HEK293T (cell line): ENCODE results near the gene PTDSS2.

Experiments
- CTCF ChIA-PET: fragments of 350-600 bp; formaldehyde crosslinking; extraction: SDS; loops from one replicate; lab custom pipeline; 2021; ENCODE audit warnings: antibody characterized with exemption, inconsistent platforms; lab: Yijun Ruan, JAX
- POLR2A ChIA-PET: fragments of 350-600 bp; formaldehyde crosslinking; extraction: SDS; loops from one replicate; lab custom pipeline; 2020; ENCODE audit warnings: antibody characterized with exemption, inconsistent platforms; lab: Yijun Ruan, JAX
- DNase-seq: peaks from one replicate; pipeline ENCODE4 v3.0.0; 2012; ENCODE audit warnings: mixed read lengths; ENCODE audit errors: extremely low spot score
- ARNT ChIP-seq: fragments of 450-650 bp; IDR thresholded peaks from 2 replicates; pipeline ENCODE4 v1.6.1; 2017; ENCODE audit warnings: mild to moderate bottlenecking
- ELF4 ChIP-seq: fragments of 450-650 bp; IDR thresholded peaks from 2 replicates; pipeline ENCODE4 v1.6.1; 2017; ENCODE audit warnings: antibody characterized with exemption
- FOXA1 ChIP-seq: fragments of 450-650 bp; IDR thresholded peaks from 2 replicates; pipeline ENCODE4 v1.6.1; 2016; ENCODE audit warnings: mild to moderate bottlenecking
- PKNOX1 ChIP-seq: fragments of 450-650 bp; IDR thresholded peaks from 2 replicates; pipeline ENCODE4 v1.6.1; 2016
- SP1 ChIP-seq: fragments of 450-650 bp; IDR thresholded peaks from 2 replicates; pipeline ENCODE4 v1.6.1; 2017
- SUZ12 ChIP-seq: fragments of 450-650 bp; IDR thresholded peaks from 2 replicates; pipeline ENCODE4 v1.6.1; 2016; ENCODE audit warnings: mild to moderate bottlenecking

PTDSS2 gene

GRCh38 chr11:539971-540481 lies 89.9 kb downstream of the PTDSS2 start:
- DNase-seq: no peak
- POLR2A ChIA-PET: no interaction called here
- no peak for TF ChIP-seq ARNT
- TF ChIP-seq FOXA1: no peak
- no peak for TF ChIP-seq ELF4
- no peak for TF ChIP-seq PKNOX1
- no peak for TF ChIP-seq SUZ12
- TF ChIP-seq SP1: no peak
- CTCF ChIA-PET: no interaction called here
